H1 (cell line): ENCODE data around the gene CHCHD3. TPM values are rescaled to one million over a fixed set of nuclear protein-coding genes. Genes with fewer than 3 reads are reported as not detected.

Experiments
- CTCF ChIA-PET: fragments of 300-600 bp; sonication (Branson Sonifier 250); formaldehyde crosslinking; loops from one replicate; lab custom pipeline; 2021; ENCODE audit not compliant: partially characterized antibody; lab: Charles Lee
- POLR2A ChIA-PET: fragments of 300-600 bp; sonication (Branson Sonifier 250); formaldehyde crosslinking; loops from one replicate; lab custom pipeline; 2021; ENCODE audit warnings: inconsistent platforms; ENCODE audit not compliant: partially characterized antibody; lab: Charles Lee
- DNase-seq, 2 experiments: peaks; one replicate each; pipeline versions ENCODE4 v3.0.0 to v3.0.0-alpha.2; 2010 to 2022; ENCODE audit warnings: low spot score in 2 of 2, low read depth in 1 of 2, mixed read lengths in 1 of 2
- FAIRE-seq: peaks from 2 replicates; lab custom pipeline; 2011; peaks lifted over from hg19 to GRCh38; lab: Jason Lieb, UNC
- H2AFZ ChIP-seq: 2 replicates; pipeline ENCODE4 v1.8.1; 2012; ENCODE audit warnings: low read length, inconsistent platforms
- H2AK5ac ChIP-seq: 2 replicates; pipeline ENCODE4 v1.6.1; 2013; ENCODE audit warnings: low read depth, low read length
- H2BK120ac ChIP-seq: replicated peaks from 2 replicates; pipeline ENCODE3; 2013; ENCODE audit warnings: low read depth, low read length, inconsistent platforms
- H2BK12ac ChIP-seq: 2 replicates; pipeline ENCODE4 v1.6.1; 2013; ENCODE audit warnings: low read depth, low read length
- H2BK15ac ChIP-seq: 2 replicates; pipeline ENCODE4 v1.6.1; 2013; ENCODE audit warnings: low read length
- H2BK20ac ChIP-seq: 2 replicates; pipeline ENCODE4 v1.6.1; 2013; ENCODE audit warnings: low read length
- H2BK5ac ChIP-seq: 2 replicates; pipeline ENCODE4 v1.6.1; 2013; ENCODE audit warnings: low read depth, low read length
- H3K14ac ChIP-seq: 2 replicates; pipeline ENCODE4 v1.6.1; 2013; ENCODE audit warnings: inconsistent platforms; ENCODE audit not compliant: insufficient read length
- H3K18ac ChIP-seq: 2 replicates; pipeline ENCODE4 v1.6.1; 2013; ENCODE audit warnings: low read length; ENCODE audit errors: extremely low read depth
- H3K23ac ChIP-seq: 2 replicates; pipeline ENCODE4 v1.6.1; 2013; ENCODE audit warnings: inconsistent platforms; ENCODE audit not compliant: insufficient read length
- H3K23me2 ChIP-seq: 2 replicates; pipeline ENCODE4 v1.6.1; 2013; ENCODE audit warnings: low read depth, low read length
- H3K27ac ChIP-seq: 2 replicates; pipeline ENCODE4 v1.6.1; 2011; ENCODE audit warnings: low read depth, low read length, inconsistent platforms
- H3K27me3 ChIP-seq, 4 experiments: replicated peaks in 1 of 4; 1 replicate in 1 of 4; 2 replicates in 3 of 4; pipeline versions ENCODE4 v1.6.1 to v1.8.1; 2011 to 2013; ENCODE audit warnings: low read length in 3 of 4, mild to moderate bottlenecking in 3 of 4, inconsistent platforms in 2 of 4, mixed read lengths in 2 of 4, moderate library complexity in 1 of 4; ENCODE audit not compliant: control insufficient read depth in 3 of 4, insufficient read depth in 3 of 4; ENCODE audit errors: extremely low read depth in 1 of 4
- H3K36me3 ChIP-seq, 4 experiments: 2 replicates each; pipeline versions ENCODE4 v1.6.1 to v1.8.1; 2011 to 2013; ENCODE audit warnings: mild to moderate bottlenecking in 4 of 4, low read length in 3 of 4, moderate library complexity in 2 of 4, control low read depth in 1 of 4, inconsistent platforms in 1 of 4; ENCODE audit not compliant: insufficient read depth in 4 of 4, control insufficient read depth in 2 of 4
- H3K4ac ChIP-seq: replicated peaks from 2 replicates; pipeline ENCODE3; 2013; ENCODE audit warnings: low read length, low read depth, mixed read lengths, inconsistent platforms; ENCODE audit not compliant: insufficient read length
- H3K4me1 ChIP-seq, 4 experiments: replicated peaks in 1 of 4; 1 replicate in 1 of 4; 2 replicates in 3 of 4; pipeline versions ENCODE4 v1.6.1 to v1.8.1; 2011 to 2013; ENCODE audit warnings: low read length in 3 of 4, inconsistent platforms in 2 of 4, mixed read lengths in 1 of 4; ENCODE audit not compliant: insufficient read depth in 4 of 4, control insufficient read depth in 3 of 4
- H3K4me2 ChIP-seq, 2 experiments: 2 replicates each; pipeline versions ENCODE4 v1.6.1 to v1.8.1; 2011 to 2013; ENCODE audit warnings: low read depth in 2 of 2, low read length in 2 of 2, control low read depth in 1 of 2, inconsistent platforms in 1 of 2, mild to moderate bottlenecking in 1 of 2; ENCODE audit not compliant: insufficient read depth in 1 of 2
- H3K4me3 ChIP-seq, 4 experiments: fragments of 200-600, 300-600 bp in 1 of 4; sonication (generic), shearing (Covaris generic), sonication (Bioruptor Twin) in 1 of 4; 2 replicates each; pipeline versions ENCODE4 v1.5.1 to v1.8.1; 2011 to 2016; ENCODE audit warnings: low read length in 4 of 4, low read depth in 3 of 4, control low read depth in 2 of 4, inconsistent platforms in 2 of 4, mild to moderate bottlenecking in 2 of 4, mixed read lengths in 1 of 4, moderate library complexity in 1 of 4; ENCODE audit not compliant: insufficient read depth in 2 of 4; ENCODE audit errors: extremely low read depth in 1 of 4
- H3K56ac ChIP-seq: replicated peaks from 2 replicates; pipeline ENCODE3; 2013; ENCODE audit warnings: low read depth, mild to moderate bottlenecking, mixed read lengths, low read length, inconsistent platforms; ENCODE audit not compliant: insufficient read length
- H3K79me1 ChIP-seq: 2 replicates; pipeline ENCODE4 v1.6.1; 2013; ENCODE audit warnings: low read depth, low read length, control low read depth
- H3K79me2 ChIP-seq, 2 experiments: 2 replicates each; pipeline versions ENCODE4 v1.6.1 to v1.8.1; 2012 to 2013; ENCODE audit warnings: low read length in 2 of 2, mild to moderate bottlenecking in 2 of 2, inconsistent platforms in 1 of 2; ENCODE audit not compliant: insufficient read depth in 2 of 2, control insufficient read depth in 1 of 2
- H3K9ac ChIP-seq, 4 experiments: replicated peaks in 1 of 4; 1 replicate in 1 of 4; 2 replicates in 3 of 4; pipeline versions ENCODE4 v1.6.1 to v1.8.1; 2011 to 2013; ENCODE audit warnings: low read depth in 3 of 4, low read length in 3 of 4, control low read depth in 2 of 4, mild to moderate bottlenecking in 2 of 4, moderate library complexity in 2 of 4, inconsistent platforms in 1 of 4; ENCODE audit errors: extremely low read depth in 1 of 4
- H3K9me3 ChIP-seq, 2 experiments: 2 replicates each; pipeline versions ENCODE4 v1.6.1 to v1.8.1; 2012 to 2013; ENCODE audit warnings: mild to moderate bottlenecking in 2 of 2, moderate library complexity in 2 of 2, control low read depth in 1 of 2, inconsistent platforms in 1 of 2, low read depth in 1 of 2, low read length in 1 of 2, mixed read lengths in 1 of 2; ENCODE audit not compliant: insufficient read depth in 2 of 2
- H4K20me1 ChIP-seq, 2 experiments: replicated peaks in 1 of 2; 2 replicates each; pipeline versions ENCODE3 to v1.8.1; 2011 to 2013; ENCODE audit warnings: inconsistent platforms in 2 of 2, low read length in 2 of 2, mild to moderate bottlenecking in 1 of 2; ENCODE audit not compliant: insufficient read depth in 2 of 2, control insufficient read depth in 1 of 2
- H4K5ac ChIP-seq: 2 replicates; pipeline ENCODE4 v1.6.1; 2013; ENCODE audit warnings: low read length, low read depth, mixed read lengths, inconsistent platforms; ENCODE audit not compliant: insufficient read length
- H4K8ac ChIP-seq: 2 replicates; pipeline ENCODE4 v1.8.0; 2013; ENCODE audit warnings: mild to moderate bottlenecking, moderate library complexity, low read length, inconsistent platforms; ENCODE audit not compliant: insufficient read depth; ENCODE audit errors: extremely low read depth
- H4K91ac ChIP-seq: replicated peaks from 2 replicates; pipeline ENCODE3; 2013; ENCODE audit warnings: low read length, mixed read lengths, inconsistent platforms; ENCODE audit not compliant: insufficient read length
- POLR2AphosphoS5 ChIP-seq: IDR thresholded peaks from 2 replicates; pipeline ENCODE4 v1.6.1; 2011; ENCODE audit warnings: low read depth, low read length
- RNF2 ChIP-seq: fragments of 200-900, 300-1000 bp; sonication (generic); IDR thresholded peaks from 2 replicates; pipeline ENCODE4 v1.7.1; 2016; ENCODE audit warnings: borderline replicate concordance, low read depth, mild to moderate bottlenecking, antibody characterized with exemption, low read length; ENCODE audit not compliant: poor library complexity, severe bottlenecking; ENCODE audit errors: missing control alignments
- WGBS, 2 experiments: shearing (Covaris generic) in 1 of 2; methylation state at CpG; one replicate each; pipeline versions ENCODE4 v1.1.6 to v1.1.7; 2013 to 2015; ENCODE audit warnings: low lambda C conversion rate in 2 of 2, mixed read lengths in 2 of 2, inconsistent platforms in 1 of 2, low coverage in 1 of 2, missing lambda C conversion rate in 1 of 2; ENCODE audit not compliant: insufficient replicate concordance in 2 of 2, insufficient coverage in 1 of 2, insufficient read length in 1 of 2; ENCODE audit errors: extremely low coverage in 1 of 2, missing lambda C conversion rate in 1 of 2; 5-methylcytosine and 5-hydroxymethylcytosine counted together
- polyA plus RNA-seq, 7 experiments: library from polyadenylated mRNA; depleted of rRNA in 3 of 7; stranded (reverse) in 5 of 7; unstranded in 2 of 7; fragments of >200 nt in 5 of 7; fragments of 200-250 nt in 2 of 7; gene quantifications; 1 replicate in 5 of 7; 2 replicates in 1 of 7; 4 replicates in 1 of 7; pipeline versions ENCODE4 v1.2.1 to v1.2.3, GENCODE V29; 2011 to 2013; ENCODE audit warnings: missing spikeins in 2 of 7, mixed read lengths in 2 of 7
- total RNA-seq: library from RNA; stranded (reverse); fragmentation: NEBNext Ultra II Directional; extraction: Animal tissue kit (Norgen Biotek cat#: 25700); gene quantifications from 2 replicates; pipeline ENCODE4 v1.2.1, GENCODE V29; 2021

Gene CHCHD3
- total and polyA plus RNA-seq, 2 of the 8 experiments (the other 6 are each of a cell fraction or from before 2014, with no cell fraction given), result 42.9 to 137 TPM

- Histone ChIP-seq H3K9me3 (no peaks in the 10 kb centered on the region), H4K20me1 (no peaks in the 10 kb centered on the region), H2BK120ac (no peak overlapping the region), H3K36me3 (no peaks in the 10 kb centered on the region; a peak in 2 of 8 replicates), H3K4me1 (no peaks in the 10 kb centered on the region; a peak in 1 of 7 replicates), H2BK20ac (no peak overlapping the region), H3K23ac (no peak overlapping the region), H3K4me3 (no peak overlapping the region), H2BK15ac (no peak overlapping the region), H3K79me2 (no peaks in the 10 kb centered on the region), H4K5ac (no peak overlapping the region), H3K27me3 (no peaks in the 10 kb centered on the region), H2BK12ac (no peak overlapping the region), H2BK5ac (no peak overlapping the region), H3K79me1 (no peaks in the 10 kb centered on the region), H4K91ac (no peak overlapping the region), H4K8ac (no peak overlapping the region), H3K27ac (no peak overlapping the region), H3K56ac (no peak overlapping the region), H2AFZ (no peak overlapping the region), H3K14ac (no peak overlapping the region), H3K18ac (no peak overlapping the region), H3K23me2 (no peaks in the 10 kb centered on the region), H2AK5ac (no peak overlapping the region), H3K9ac (no peak overlapping the region), H3K4ac (no peak overlapping the region), H3K4me2 (no peak overlapping the region)
- ChIA-PET CTCF (no interaction called here), POLR2A (no interaction called here)
- no peak for TF ChIP-seq POLR2AphosphoS5
- no peak for TF ChIP-seq RNF2
- FAIRE-seq, result no peak
- WGBS, 2 experiments, result 84% methylated on average over 2 of the region's 2 CpGs; no CpG with 5 or more reads in 1 of the 2 experiments
- no peak for DNase-seq
Observed at GRCh38 chr7:132830941-132831340, 250.9 kb downstream of the CHCHD3 start.
